ENCODE data around the gene ZNF846. TPM values are rescaled to one million over a fixed set of nuclear protein-coding genes. Genes with fewer than 3 reads are reported as not detected.
A peak's percentile ranks its signal among the peaks of the same experiment; 100 is the strongest.
"Not testable (repeated sequence)": the region's sequence is repeated elsewhere in the genome, so short reads cannot be mapped to it uniquely, and the experiment has no call there.

ZNF846 gene
- polyA plus RNA-seq, 4 donors = 2.2 to 16.7 (median 2.8) TPM

- H3K27me3 ChIP-seq (ENCODE audit: control insufficient read depth in 3 of 3, insufficient read depth in 3 of 3, low read length in 3 of 3); H3K36me3 ChIP-seq (ENCODE audit: control insufficient read depth in 3 of 3, insufficient read depth in 2 of 3, low read depth in 1 of 3, low read length in 3 of 3); FAIRE-seq; DNase-seq; H3K4me3 ChIP-seq (ENCODE audit: low read depth in 1 of 3, low read length in 3 of 3); H3K9me3 ChIP-seq (ENCODE audit: control insufficient read depth in 2 of 2, insufficient read depth in 1 of 2, low read depth in 1 of 2, low read length in 1 of 2): not testable (repeated sequence)
- H3K27ac ChIP-seq (ENCODE audit: low read depth in 1 of 3, low read length in 2 of 3) = peak overlapping the region in 1 of 3 donors; percentile 98
- WGBS, 3 donors = 95 to 96% (median 95%) methylated on average over 13 of the region's 13 CpGs
- H3K4me1 ChIP-seq (ENCODE audit: control insufficient read depth in 3 of 3, insufficient read depth in 2 of 3, low read depth in 1 of 3, low read length in 2 of 3) = peaks cover 0 to 46% (median 0%) of the 10 kb centered on the region in 3 donors
These were observed 20.1 kb upstream of the ZNF846 start for GRCh38 chr19:9788604-9789003.

GRCh38 chr19:9786819-9787218 lies 18.3 kb upstream of the ZNF846 start:
- Histone ChIP-seq H3K27ac (ENCODE audit: low read depth in 1 of 3, low read length in 2 of 3) (peak overlapping the region in 2 of 3 donors; percentile 99), H3K4me3 (ENCODE audit: low read depth in 1 of 3, low read length in 3 of 3) (no peak overlapping the region), H3K36me3 (ENCODE audit: control insufficient read depth in 3 of 3, insufficient read depth in 2 of 3, low read depth in 1 of 3, low read length in 3 of 3) (peaks cover 0 to 4% (median 0%) of the 10 kb centered on the region in 3 donors), H3K4me1 (ENCODE audit: control insufficient read depth in 3 of 3, insufficient read depth in 2 of 3, low read depth in 1 of 3, low read length in 2 of 3) (peaks cover 0 to 48% (median 0%) of the 10 kb centered on the region in 3 donors), H3K9me3 (ENCODE audit: control insufficient read depth in 2 of 2, insufficient read depth in 1 of 2, low read depth in 1 of 2, low read length in 1 of 2) (peaks cover 0 to 4% of the 10 kb centered on the region in 2 donors), H3K27me3 (ENCODE audit: control insufficient read depth in 3 of 3, insufficient read depth in 3 of 3, low read length in 3 of 3) (no peaks in the 10 kb centered on the region)
- WGBS, 3 donors = 91 to 95% (median 93%) methylated on average over 8 of the region's 8 CpGs
- DNase-seq (no peak), FAIRE-seq (no peak)

- Histone ChIP-seq H3K4me3 (ENCODE audit: low read depth in 1 of 3, low read length in 3 of 3) (peak overlapping the region; percentile 46 to 73 (median 51)), H3K9me3 (ENCODE audit: control insufficient read depth in 2 of 2, insufficient read depth in 1 of 2, low read depth in 1 of 2, low read length in 1 of 2) (peaks cover 0 to 4% of the 10 kb centered on the region in 2 donors), H3K4me1 (ENCODE audit: control insufficient read depth in 3 of 3, insufficient read depth in 2 of 3, low read depth in 1 of 3, low read length in 2 of 3) (peaks cover 0 to 48% (median 0%) of the 10 kb centered on the region in 3 donors), H3K27me3 (ENCODE audit: control insufficient read depth in 3 of 3, insufficient read depth in 3 of 3, low read length in 3 of 3) (no peaks in the 10 kb centered on the region), H3K27ac (ENCODE audit: low read depth in 1 of 3, low read length in 2 of 3) (peak overlapping the region; percentile 91 to 99 (median 99)), H3K36me3 (ENCODE audit: control insufficient read depth in 3 of 3, insufficient read depth in 2 of 3, low read depth in 1 of 3, low read length in 3 of 3) (peaks cover 0 to 4% (median 0%) of the 10 kb centered on the region in 3 donors)
- DNase-seq = peak in 1 of 2 donors; percentile 12
- FAIRE-seq = no peak
- 55 to 71% (median 63%) methylated on average over 9 of the region's 9 CpGs for WGBS, 3 donors
These were observed 17.8 kb upstream of the ZNF846 start for GRCh38 chr19:9786342-9786741.

- Histone ChIP-seq H3K9me3 (ENCODE audit: control insufficient read depth in 2 of 2, insufficient read depth in 1 of 2, low read depth in 1 of 2, low read length in 1 of 2) (peaks cover 0 to 4% of the 10 kb centered on the region in 2 donors), H3K27me3 (ENCODE audit: control insufficient read depth in 3 of 3, insufficient read depth in 3 of 3, low read length in 3 of 3) (no peaks in the 10 kb centered on the region), H3K4me1 (ENCODE audit: control insufficient read depth in 3 of 3, insufficient read depth in 2 of 3, low read depth in 1 of 3, low read length in 2 of 3) (peaks cover 0 to 42% (median 0%) of the 10 kb centered on the region in 3 donors), H3K4me3 (ENCODE audit: low read depth in 1 of 3, low read length in 3 of 3) (peak overlapping the region; percentile 46 to 73 (median 51)), H3K36me3 (ENCODE audit: control insufficient read depth in 3 of 3, insufficient read depth in 2 of 3, low read depth in 1 of 3, low read length in 3 of 3) (peaks cover 0 to 4% (median 0%) of the 10 kb centered on the region in 3 donors), H3K27ac (ENCODE audit: low read depth in 1 of 3, low read length in 2 of 3) (peak overlapping the region; percentile 91 to 99 (median 99))
- FAIRE-seq (no peak), DNase-seq (peak; percentile 98 to 99)
- 1 to 3% (median 2%) methylated on average over 65 to 74 of the region's 74 CpGs for WGBS, 3 donors
These were observed 17.1 kb upstream of the ZNF846 start for GRCh38 chr19:9785367-9786331.

- not testable (repeated sequence) for FAIRE-seq; H3K27me3 ChIP-seq (ENCODE audit: control insufficient read depth in 3 of 3, insufficient read depth in 3 of 3, low read length in 3 of 3); H3K4me3 ChIP-seq (ENCODE audit: low read depth in 1 of 3, low read length in 3 of 3); H3K9me3 ChIP-seq (ENCODE audit: control insufficient read depth in 2 of 2, insufficient read depth in 1 of 2, low read depth in 1 of 2, low read length in 1 of 2); H3K36me3 ChIP-seq (ENCODE audit: control insufficient read depth in 3 of 3, insufficient read depth in 2 of 3, low read depth in 1 of 3, low read length in 3 of 3)
- H3K4me1 ChIP-seq (ENCODE audit: control insufficient read depth in 3 of 3, insufficient read depth in 2 of 3, low read depth in 1 of 3, low read length in 2 of 3) = peaks cover 0 to 29% (median 0%) of the 10 kb centered on the region in 3 donors
- 83 to 86% (median 86%) methylated on average over 6 of the region's 6 CpGs for WGBS, 3 donors
- DNase-seq = peak in 1 of 2 donors; percentile 40
- peak overlapping the region in 2 of 3 donors; percentile 27 to 98 for H3K27ac ChIP-seq (ENCODE audit: low read depth in 1 of 3, low read length in 2 of 3)
These were observed 15.6 kb upstream of the ZNF846 start for GRCh38 chr19:9784163-9784496.

DNA sequence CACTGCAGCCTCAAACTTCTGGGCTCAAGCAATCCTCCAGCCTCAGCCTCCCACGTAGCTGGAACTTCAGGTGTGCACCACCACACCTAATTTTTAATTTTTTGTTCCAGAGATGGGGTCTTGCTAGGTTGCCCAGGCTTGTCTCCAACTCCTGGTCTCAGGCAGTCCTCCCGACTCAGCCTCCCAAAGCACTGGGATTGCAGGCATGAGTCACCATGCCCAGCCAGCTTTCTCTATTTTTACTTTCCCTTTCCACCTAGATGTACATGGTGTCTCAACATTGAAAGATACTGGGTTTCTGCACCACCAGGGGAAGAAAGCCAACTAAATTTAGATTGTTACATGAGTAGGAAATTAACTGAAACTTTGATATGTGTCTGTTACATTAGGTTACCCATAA lies 13.8 kb upstream of the ZNF846 start:
- no peaks in the 10 kb centered on the region for H3K27me3 ChIP-seq (ENCODE audit: control insufficient read depth in 3 of 3, insufficient read depth in 3 of 3, low read length in 3 of 3)
- no peak for DNase-seq
- peaks cover 0 to 13% of the 10 kb centered on the region in 2 donors for H3K9me3 ChIP-seq (ENCODE audit: control insufficient read depth in 2 of 2, insufficient read depth in 1 of 2, low read depth in 1 of 2, low read length in 1 of 2)
- peaks cover 0 to 4% (median 0%) of the 10 kb centered on the region in 3 donors for H3K36me3 ChIP-seq (ENCODE audit: control insufficient read depth in 3 of 3, insufficient read depth in 2 of 3, low read depth in 1 of 3, low read length in 3 of 3)
- H3K4me1 ChIP-seq (ENCODE audit: control insufficient read depth in 3 of 3, insufficient read depth in 2 of 3, low read depth in 1 of 3, low read length in 2 of 3) = peaks cover 0 to 16% (median 0%) of the 10 kb centered on the region in 3 donors
- no peak for FAIRE-seq
- H3K4me3 ChIP-seq (ENCODE audit: low read depth in 1 of 3, low read length in 3 of 3) = no peak overlapping the region
- 85 to 94% (median 94%) methylated on average over 2 of the region's 2 CpGs for WGBS, 3 donors
- H3K27ac ChIP-seq (ENCODE audit: low read depth in 1 of 3, low read length in 2 of 3) = no peak overlapping the region

DNA sequence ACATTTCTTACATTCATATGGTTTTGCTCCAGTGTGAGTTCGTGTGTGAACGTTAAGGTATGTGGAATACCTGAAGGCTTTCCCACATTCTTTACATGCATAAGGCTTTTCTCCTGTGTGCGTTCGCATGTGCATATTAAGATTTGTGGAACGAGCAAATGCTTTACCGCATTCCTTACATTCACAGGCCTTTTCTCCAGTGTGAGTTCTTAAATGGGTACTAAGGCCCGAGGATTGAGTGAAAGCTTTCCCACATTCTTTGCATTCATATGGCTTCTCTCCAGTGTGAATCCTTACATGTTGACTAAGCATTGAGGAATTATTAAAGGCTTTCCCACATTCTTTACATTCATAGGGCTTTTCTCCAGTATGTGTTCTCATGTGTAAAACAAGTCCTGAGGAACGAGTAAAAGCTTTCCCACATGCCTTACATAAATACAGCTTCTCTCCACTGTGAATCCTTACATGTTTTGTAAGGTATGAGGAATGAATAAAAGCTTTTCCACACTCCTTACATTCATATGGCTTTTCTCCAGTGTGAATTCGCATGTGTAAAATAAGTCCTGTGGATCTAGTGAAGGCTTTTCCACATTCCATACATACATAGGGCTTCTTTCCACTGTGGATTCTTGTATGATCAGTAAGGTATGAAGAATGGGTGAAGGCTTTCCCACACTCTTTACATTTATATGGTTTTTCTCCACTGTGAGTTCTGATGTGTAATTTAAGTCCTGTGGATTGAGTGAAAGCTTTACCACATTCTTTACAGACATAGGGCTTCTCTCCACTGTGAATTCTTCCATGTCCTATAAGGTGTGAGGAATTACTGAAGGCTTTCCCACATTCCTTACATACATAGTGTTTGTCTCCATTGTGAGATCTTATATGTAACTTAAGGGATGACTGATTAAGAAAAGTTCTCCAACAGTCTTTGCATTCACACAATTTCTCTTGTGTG lies 10.7 kb downstream of the ZNF846 start:
- Histone ChIP-seq H3K36me3 (ENCODE audit: control insufficient read depth in 3 of 3, insufficient read depth in 2 of 3, low read depth in 1 of 3, low read length in 3 of 3) (peaks cover 0 to 25% (median 11%) of the 10 kb centered on the region in 3 donors), H3K9me3 (ENCODE audit: control insufficient read depth in 2 of 2, insufficient read depth in 1 of 2, low read depth in 1 of 2, low read length in 1 of 2) (peaks cover 3 to 48% of the 10 kb centered on the region in 2 donors), H3K27me3 (ENCODE audit: control insufficient read depth in 3 of 3, insufficient read depth in 3 of 3, low read length in 3 of 3) (no peaks in the 10 kb centered on the region), H3K27ac (ENCODE audit: low read depth in 1 of 3, low read length in 2 of 3) (no peak overlapping the region), H3K4me3 (ENCODE audit: low read depth in 1 of 3, low read length in 3 of 3) (no peak overlapping the region), H3K4me1 (ENCODE audit: control insufficient read depth in 3 of 3, insufficient read depth in 2 of 3, low read depth in 1 of 3, low read length in 2 of 3) (no peaks in the 10 kb centered on the region)
- DNase-seq (no peak), FAIRE-seq (no peak)
- WGBS, 3 donors = 96 to 97% (median 96%) methylated on average over 9 of the region's 9 CpGs

Data from small intestine (tissue), 7 donors.